GM12873 (cell line): ENCODE results near the gene CARD8.

ENCODE experiments used
- CTCF ChIP-seq: IDR thresholded peaks from 2 replicates; pipeline ENCODE4 v1.5.1; 2012; ENCODE audit warnings: low read depth, mild to moderate bottlenecking, moderate library complexity, low read length, control low read depth; ENCODE audit not compliant: insufficient read depth; ENCODE audit errors: missing control alignments

CARD8 gene

GRCh38 chr19:48190288-48190884, 65.3 kb downstream of the CARD8 start:
- no peak for TF ChIP-seq CTCF

- TF ChIP-seq CTCF, result no peak
Observed at GRCh38 chr19:48186541-48186991, 69.1 kb downstream of the CARD8 start.

- TF ChIP-seq CTCF, result no peak
Observed at GRCh38 chr19:48186015-48186414, 69.7 kb downstream of the CARD8 start.

GRCh38 chr19:48183356-48183755, 72.4 kb downstream of the CARD8 start:
- no peak for TF ChIP-seq CTCF

GRCh38 chr19:48182434-48182833, 73.3 kb downstream of the CARD8 start:
- TF ChIP-seq CTCF, result peak; percentile 10

GRCh38 chr19:48181505-48181904, 74.2 kb downstream of the CARD8 start:
- no peak for TF ChIP-seq CTCF

- TF ChIP-seq CTCF, result no peak
Observed at GRCh38 chr19:48176226-48176625, 79.5 kb downstream of the CARD8 start.

GRCh38 chr19:48175578-48175977, 80.1 kb downstream of the CARD8 start:
- no peak for TF ChIP-seq CTCF
